ENCODE measurements around the gene LEKR1.

LEKR1 gene

GRCh38 chr3:157001221-157001957, 175.2 kb downstream of the LEKR1 start:
- peaks cover 6 to 10% of the 10 kb centered on the region in 2 donors for H3K9me3 Mint-ChIP-seq
- no peak overlapping the region for H3K27ac Mint-ChIP-seq
- no peaks in the 10 kb centered on the region for H3K4me1 Mint-ChIP-seq
- DNase-seq: no peak
- peaks cover 11% of the 10 kb centered on the region for H3K27me3 Mint-ChIP-seq
- no peak for ATAC-seq
- no peak overlapping the region for H3K4me3 Mint-ChIP-seq

DNA sequence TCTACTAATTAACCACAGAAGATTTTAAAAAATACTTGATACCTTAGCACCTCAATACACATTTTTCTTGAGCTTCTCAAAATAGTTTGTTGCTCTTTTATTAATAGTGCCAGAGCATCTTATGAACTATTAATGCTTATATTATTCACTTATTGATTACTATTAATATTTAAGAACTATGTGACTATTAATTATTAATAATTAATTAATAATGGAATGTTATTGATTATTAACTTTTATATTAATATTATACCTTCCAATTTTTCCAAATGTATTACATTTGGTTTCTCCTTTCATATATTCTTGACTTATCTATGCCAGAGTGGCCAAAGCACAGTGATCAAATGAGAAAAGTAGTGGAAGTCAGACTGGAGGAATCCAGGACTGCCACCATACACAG, 195.5 kb downstream of the LEKR1 start:
- DNase-seq (no peak), ATAC-seq (no peak)
- no peaks in the 10 kb centered on the region for H3K27me3 Mint-ChIP-seq
- no peak overlapping the region for H3K4me3 Mint-ChIP-seq
- no peaks in the 10 kb centered on the region for H3K4me1 Mint-ChIP-seq
- no peaks in the 10 kb centered on the region for H3K9me3 Mint-ChIP-seq
- no peak overlapping the region for H3K27ac Mint-ChIP-seq

- Mint-ChIP-seq H3K9me3 (no peaks in the 10 kb centered on the region), H3K4me1 (no peaks in the 10 kb centered on the region), H3K27ac (no peak overlapping the region), H3K27me3 (no peaks in the 10 kb centered on the region), H3K4me3 (no peak overlapping the region)
- ATAC-seq (no peak), DNase-seq (no peak)
Measured at GRCh38 chr3:157023226-157023625, 197.1 kb downstream of the LEKR1 start.

DNA sequence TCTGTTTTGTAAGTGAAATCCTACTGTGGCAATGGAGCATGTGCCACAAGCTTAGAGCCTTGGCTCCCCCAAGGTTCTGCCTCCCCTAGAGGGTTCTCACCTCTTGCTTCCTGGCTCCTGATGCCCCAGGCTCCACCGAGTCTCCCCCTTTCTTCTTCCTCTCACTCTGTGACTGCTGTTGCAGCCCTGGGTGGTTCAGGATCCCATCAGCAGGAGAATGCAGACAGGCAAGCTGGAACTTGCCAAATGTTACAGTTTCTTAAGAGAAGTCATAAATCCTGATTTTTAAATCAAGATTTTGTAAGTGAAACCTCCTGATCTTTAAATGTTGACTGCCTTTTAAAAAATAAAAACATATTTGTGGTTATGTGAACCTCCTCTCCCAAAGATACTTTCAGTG, 199.9 kb downstream of the LEKR1 start:
- H3K27me3 Mint-ChIP-seq: peaks cover 6% of the 10 kb centered on the region
- ATAC-seq (no peak), DNase-seq (no peak)
- peak overlapping the region in 1 of 2 donors; percentile 70 for H3K27ac Mint-ChIP-seq
- H3K9me3 Mint-ChIP-seq: no peaks in the 10 kb centered on the region
- H3K4me1 Mint-ChIP-seq: no peaks in the 10 kb centered on the region
- H3K4me3 Mint-ChIP-seq: no peak overlapping the region

DNA sequence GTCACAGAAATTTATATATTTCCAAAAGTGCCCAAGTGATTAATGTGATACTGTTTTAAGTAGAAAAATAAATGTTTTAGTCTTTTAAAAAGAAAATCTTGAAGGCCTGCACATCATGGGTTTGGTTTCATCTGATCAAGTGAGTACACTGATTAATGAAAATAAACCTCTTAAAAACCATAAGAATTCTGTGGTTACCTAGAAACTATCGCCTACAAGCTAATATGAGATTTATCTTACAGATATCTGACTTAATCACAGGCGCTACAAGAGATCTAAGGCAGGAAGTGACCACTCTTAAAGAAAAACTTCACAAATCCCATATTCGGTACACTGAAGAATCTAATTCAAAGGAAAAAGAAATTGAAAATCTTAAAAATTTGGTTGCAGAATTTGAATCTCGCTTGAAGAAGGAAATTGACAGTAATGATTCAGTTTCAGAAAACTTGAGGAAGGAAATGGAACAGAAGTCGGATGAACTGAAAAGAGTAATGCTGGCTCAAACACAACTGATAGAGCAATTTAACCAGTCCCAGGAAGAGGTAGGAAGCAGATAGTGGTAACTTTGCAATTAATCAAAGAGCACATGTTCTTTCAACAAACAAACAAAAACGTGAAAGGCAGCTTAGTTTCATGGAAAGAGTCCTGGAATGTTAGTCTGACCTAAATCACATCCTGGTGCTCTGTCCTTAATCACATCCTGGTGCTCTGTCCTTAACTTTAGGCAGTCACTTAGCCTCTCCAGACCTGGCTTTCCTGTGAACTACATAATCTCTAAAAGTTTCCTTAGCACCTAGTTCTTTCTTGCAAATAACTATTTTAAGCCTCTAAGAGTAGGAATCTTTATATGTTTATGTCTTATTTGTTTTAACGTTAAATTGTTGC, 201.9 kb downstream of the LEKR1 start:
- ATAC-seq (no peak), DNase-seq (no peak)
- Mint-ChIP-seq H3K4me3 (no peak overlapping the region), H3K27ac (no peak overlapping the region), H3K9me3 (no peaks in the 10 kb centered on the region), H3K4me1 (no peaks in the 10 kb centered on the region), H3K27me3 (peaks cover 12% of the 10 kb centered on the region)

DNA sequence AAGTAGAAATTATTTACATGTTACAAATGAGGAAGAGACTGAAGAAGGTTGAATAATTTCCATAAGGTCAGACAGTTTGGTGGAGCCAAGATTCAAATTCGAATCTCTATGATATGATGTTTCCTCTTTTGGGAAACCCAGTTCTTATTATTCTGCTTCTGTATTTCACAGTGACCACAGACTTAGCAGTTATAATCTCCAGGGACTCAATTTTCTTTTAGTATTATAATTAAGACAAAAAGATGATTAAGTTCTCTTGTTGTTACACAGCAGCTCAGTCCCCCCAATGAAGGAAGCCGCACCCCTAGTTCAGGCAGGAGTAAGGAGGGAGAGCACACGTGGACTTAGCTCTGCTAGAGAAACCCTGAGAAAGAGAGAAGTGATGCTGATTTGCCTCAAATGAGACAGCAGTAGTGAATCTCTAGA, 203.2 kb downstream of the LEKR1 start:
- H3K27me3 Mint-ChIP-seq: peaks cover 12% of the 10 kb centered on the region
- ATAC-seq: no peak
- no peak overlapping the region for H3K4me3 Mint-ChIP-seq
- no peaks in the 10 kb centered on the region for H3K4me1 Mint-ChIP-seq
- no peak overlapping the region for H3K27ac Mint-ChIP-seq
- no peak for DNase-seq
- H3K9me3 Mint-ChIP-seq: no peaks in the 10 kb centered on the region

DNA sequence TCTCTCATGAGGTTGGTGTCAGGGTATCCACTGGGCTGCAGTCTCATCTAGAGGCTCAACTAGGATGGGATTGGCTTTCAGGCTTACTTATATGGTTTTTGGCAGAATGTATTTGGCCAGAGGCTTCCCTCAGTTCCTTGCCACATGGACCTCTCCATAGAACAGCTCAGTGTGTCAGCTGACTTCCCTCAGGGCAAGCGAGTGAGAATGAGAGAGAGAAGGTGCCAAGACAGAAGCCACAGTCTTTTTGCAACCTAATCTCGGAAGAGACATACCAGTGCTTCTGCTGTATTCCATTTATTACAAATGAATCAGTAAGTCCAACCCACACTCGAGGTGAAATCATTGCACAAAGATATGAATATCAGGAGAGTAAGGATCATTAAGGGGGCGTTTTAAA, 204.6 kb downstream of the LEKR1 start:
- ATAC-seq (no peak), DNase-seq (no peak)
- Mint-ChIP-seq H3K27me3 (peaks cover 15% of the 10 kb centered on the region), H3K9me3 (no peaks in the 10 kb centered on the region), H3K4me3 (no peak overlapping the region), H3K27ac (peak overlapping the region in 1 of 2 donors; percentile 23), H3K4me1 (no peaks in the 10 kb centered on the region)

- no peak for DNase-seq
- Mint-ChIP-seq H3K4me3 (no peak overlapping the region), H3K4me1 (no peaks in the 10 kb centered on the region), H3K27me3 (peaks cover 35% of the 10 kb centered on the region), H3K27ac (no peak overlapping the region), H3K9me3 (no peaks in the 10 kb centered on the region)
- ATAC-seq: no peak
Measured at GRCh38 chr3:157033001-157033400, 206.8 kb downstream of the LEKR1 start.

- no peaks in the 10 kb centered on the region for H3K9me3 Mint-ChIP-seq
Measured at GRCh38 chr3:157040456-157040855, 214.3 kb downstream of the LEKR1 start.

GRCh38 chr3:157042226-157042625, 216.1 kb downstream of the LEKR1 start:
- no peak overlapping the region for H3K4me3 Mint-ChIP-seq
- DNase-seq (no peak), ATAC-seq (no peak)
- no peak overlapping the region for H3K27ac Mint-ChIP-seq
- no peaks in the 10 kb centered on the region for H3K4me1 Mint-ChIP-seq
- peaks cover 20% of the 10 kb centered on the region for H3K27me3 Mint-ChIP-seq
- no peaks in the 10 kb centered on the region for H3K9me3 Mint-ChIP-seq

More at GRCh38 chr3:157040456-157040855, 214.3 kb downstream of the LEKR1 start:
- DNase-seq (no peak), ATAC-seq (no peak)
- no peak overlapping the region for H3K27ac Mint-ChIP-seq
- peaks cover 35% of the 10 kb centered on the region for H3K27me3 Mint-ChIP-seq
- no peaks in the 10 kb centered on the region for H3K4me1 Mint-ChIP-seq
- H3K4me3 Mint-ChIP-seq: no peak overlapping the region

GRCh38 chr3:157043771-157044170, 217.6 kb downstream of the LEKR1 start:
- Mint-ChIP-seq H3K27ac (peak overlapping the region in 1 of 2 donors; percentile 35), H3K9me3 (no peaks in the 10 kb centered on the region), H3K4me3 (no peak overlapping the region), H3K27me3 (peaks cover 8% of the 10 kb centered on the region), H3K4me1 (no peaks in the 10 kb centered on the region)
- DNase-seq (no peak), ATAC-seq (no peak)

- DNase-seq: no peak
- Mint-ChIP-seq H3K27ac (no peak overlapping the region), H3K27me3 (peaks cover 8% of the 10 kb centered on the region), H3K4me1 (no peaks in the 10 kb centered on the region), H3K4me3 (no peak overlapping the region), H3K9me3 (no peaks in the 10 kb centered on the region)
- no peak for ATAC-seq
Measured at GRCh38 chr3:157045238-157045850, 219.2 kb downstream of the LEKR1 start.

DNA sequence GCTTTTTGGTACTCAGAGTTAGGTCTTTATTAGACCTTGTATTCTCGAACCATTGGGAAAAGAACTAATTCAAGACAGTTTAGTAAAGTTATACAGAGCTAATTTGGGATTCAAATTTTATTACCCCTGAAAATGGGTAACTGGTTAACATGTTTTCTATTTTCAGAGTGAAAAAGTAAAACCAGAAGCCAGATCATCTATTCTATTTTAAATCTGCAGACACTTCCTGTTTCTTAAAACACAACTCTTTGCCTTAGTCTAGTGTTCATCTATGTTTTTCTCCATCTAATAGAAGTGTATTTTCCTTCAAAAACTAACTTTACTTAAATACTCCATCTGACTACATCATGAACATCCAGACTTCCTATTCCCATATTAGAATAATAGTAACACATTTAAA, 220.4 kb downstream of the LEKR1 start:
- ATAC-seq (no peak), DNase-seq (no peak)
- Mint-ChIP-seq H3K4me1 (no peaks in the 10 kb centered on the region), H3K9me3 (no peaks in the 10 kb centered on the region), H3K4me3 (no peak overlapping the region), H3K27me3 (peaks cover 3% of the 10 kb centered on the region), H3K27ac (no peak overlapping the region)

GRCh38 chr3:157051055-157051454, 224.9 kb downstream of the LEKR1 start:
- Mint-ChIP-seq H3K9me3 (no peaks in the 10 kb centered on the region), H3K27ac (no peak overlapping the region), H3K4me3 (no peak overlapping the region), H3K27me3 (peaks cover 7% of the 10 kb centered on the region), H3K4me1 (no peaks in the 10 kb centered on the region)
- ATAC-seq: no peak
- no peak for DNase-seq

- Mint-ChIP-seq H3K4me3 (no peak overlapping the region), H3K4me1 (no peaks in the 10 kb centered on the region), H3K27ac (no peak overlapping the region), H3K9me3 (no peaks in the 10 kb centered on the region), H3K27me3 (peaks cover 7% of the 10 kb centered on the region)
- DNase-seq: no peak
- no peak for ATAC-seq
Measured at GRCh38 chr3:157051591-157051990, 225.4 kb downstream of the LEKR1 start.

DNA sequence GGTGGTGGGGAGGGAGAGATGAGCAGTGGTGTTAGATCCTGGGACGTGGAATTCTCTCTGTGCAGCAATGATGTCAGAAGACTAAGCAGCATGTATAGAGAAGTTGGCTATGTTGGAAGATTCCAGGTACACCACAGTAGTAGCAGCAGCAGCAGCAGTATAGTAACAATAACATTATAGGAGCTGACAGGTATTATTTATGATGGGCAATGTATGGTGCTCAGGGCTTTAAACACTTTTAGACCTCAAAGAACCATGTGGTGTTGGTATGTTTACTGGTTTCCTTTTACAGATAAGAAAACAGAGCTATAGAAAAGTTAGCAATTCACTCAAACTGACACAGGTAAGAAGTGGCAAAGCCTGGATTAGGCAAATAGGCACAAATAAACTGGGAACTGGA, 229.9 kb downstream of the LEKR1 start:
- no peak for DNase-seq
- peaks cover 8% of the 10 kb centered on the region for H3K4me1 Mint-ChIP-seq
- peaks cover 7% of the 10 kb centered on the region for H3K27me3 Mint-ChIP-seq
- no peak for ATAC-seq
- H3K27ac Mint-ChIP-seq: no peak overlapping the region
- H3K9me3 Mint-ChIP-seq: no peaks in the 10 kb centered on the region
- H3K4me3 Mint-ChIP-seq: no peak overlapping the region

Measured in stimulated activated naive CD8-positive, alpha-beta T cell treated with anti-CD3 and anti-CD28 coated beads, Interleukin-15, amount 100 ng/mL, for 72 hours (primary cell).